Chondrocyte (in vitro differentiated cells): Measurements from ENCODE around the gene HS6ST3. TPM values are rescaled to one million over a fixed set of nuclear protein-coding genes. Genes with fewer than 3 reads are reported as not detected.

Experiments
- DNase-seq: peaks from one replicate; pipeline ENCODE4 v3.0.0; 2021; ENCODE audit warnings: mixed read lengths, low spot score
- H3K27ac Mint-ChIP-seq: one replicate; pipeline ENCODE4 v1.8.0; 2021; ENCODE audit warnings: mild to moderate bottlenecking, moderate library complexity, mixed read lengths; ENCODE audit not compliant: unreplicated experiment
- H3K27me3 Mint-ChIP-seq: 2 replicates; pipeline ENCODE4 v1.8.0; 2021; ENCODE audit warnings: low read depth, mixed read lengths
- H3K36me3 Mint-ChIP-seq: 2 replicates; pipeline ENCODE4 v1.8.0; 2021; ENCODE audit warnings: low read depth, mixed read lengths
- H3K4me1 Mint-ChIP-seq: 2 replicates; pipeline ENCODE4 v1.8.0; 2021; ENCODE audit warnings: low read depth, mild to moderate bottlenecking, mixed read lengths
- H3K4me3 Mint-ChIP-seq: one replicate; pipeline ENCODE4 v1.8.0; 2021; ENCODE audit warnings: mild to moderate bottlenecking, moderate library complexity, mixed read lengths; ENCODE audit not compliant: unreplicated experiment
- H3K9me3 Mint-ChIP-seq: 2 replicates; pipeline ENCODE4 v1.8.0; 2021; ENCODE audit warnings: low read depth, mixed read lengths
- total RNA-seq: library from RNA; stranded (reverse); gene quantifications from 3 replicates; pipeline ENCODE4 v1.2.1, GENCODE V29; 2021
- TF ChIP-seq, protein P1 (sequence below): fragments of 200-600 bp; sonication (generic); IDR thresholded peaks from 2 replicates; pipeline ENCODE4 v1.5.0; 2021; ENCODE audit warnings: antibody characterized with exemption, mild to moderate bottlenecking, moderate library complexity

HS6ST3 gene
- total RNA-seq, 1 donor from 2014 or later: not detected

- H3K4me3 Mint-ChIP-seq: no peak overlapping the region
- H3K36me3 Mint-ChIP-seq: no peaks in the 10 kb centered on the region
- DNase-seq: no peak
- H3K9me3 Mint-ChIP-seq: peaks cover 3% of the 10 kb centered on the region
- TF ChIP-seq, protein P1, sequence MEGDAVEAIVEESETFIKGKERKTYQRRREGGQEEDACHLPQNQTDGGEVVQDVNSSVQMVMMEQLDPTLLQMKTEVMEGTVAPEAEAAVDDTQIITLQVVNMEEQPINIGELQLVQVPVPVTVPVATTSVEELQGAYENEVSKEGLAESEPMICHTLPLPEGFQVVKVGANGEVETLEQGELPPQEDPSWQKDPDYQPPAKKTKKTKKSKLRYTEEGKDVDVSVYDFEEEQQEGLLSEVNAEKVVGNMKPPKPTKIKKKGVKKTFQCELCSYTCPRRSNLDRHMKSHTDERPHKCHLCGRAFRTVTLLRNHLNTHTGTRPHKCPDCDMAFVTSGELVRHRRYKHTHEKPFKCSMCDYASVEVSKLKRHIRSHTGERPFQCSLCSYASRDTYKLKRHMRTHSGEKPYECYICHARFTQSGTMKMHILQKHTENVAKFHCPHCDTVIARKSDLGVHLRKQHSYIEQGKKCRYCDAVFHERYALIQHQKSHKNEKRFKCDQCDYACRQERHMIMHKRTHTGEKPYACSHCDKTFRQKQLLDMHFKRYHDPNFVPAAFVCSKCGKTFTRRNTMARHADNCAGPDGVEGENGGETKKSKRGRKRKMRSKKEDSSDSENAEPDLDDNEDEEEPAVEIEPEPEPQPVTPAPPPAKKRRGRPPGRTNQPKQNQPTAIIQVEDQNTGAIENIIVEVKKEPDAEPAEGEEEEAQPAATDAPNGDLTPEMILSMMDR: no peak
- no peak overlapping the region for H3K27ac Mint-ChIP-seq
- no peaks in the 10 kb centered on the region for H3K4me1 Mint-ChIP-seq
- peaks cover 12% of the 10 kb centered on the region for H3K27me3 Mint-ChIP-seq
Observed at GRCh38 chr13:96314974-96315373, 225.1 kb downstream of the HS6ST3 start.

GRCh38 chr13:96338030-96338429 lies 248.1 kb downstream of the HS6ST3 start:
- Mint-ChIP-seq H3K36me3 (no peaks in the 10 kb centered on the region), H3K4me3 (no peak overlapping the region), H3K4me1 (no peaks in the 10 kb centered on the region), H3K9me3 (peaks cover 8% of the 10 kb centered on the region), H3K27me3 (no peaks in the 10 kb centered on the region), H3K27ac (no peak overlapping the region)
- no peak for DNase-seq
- TF ChIP-seq, protein P1: no peak

DNA sequence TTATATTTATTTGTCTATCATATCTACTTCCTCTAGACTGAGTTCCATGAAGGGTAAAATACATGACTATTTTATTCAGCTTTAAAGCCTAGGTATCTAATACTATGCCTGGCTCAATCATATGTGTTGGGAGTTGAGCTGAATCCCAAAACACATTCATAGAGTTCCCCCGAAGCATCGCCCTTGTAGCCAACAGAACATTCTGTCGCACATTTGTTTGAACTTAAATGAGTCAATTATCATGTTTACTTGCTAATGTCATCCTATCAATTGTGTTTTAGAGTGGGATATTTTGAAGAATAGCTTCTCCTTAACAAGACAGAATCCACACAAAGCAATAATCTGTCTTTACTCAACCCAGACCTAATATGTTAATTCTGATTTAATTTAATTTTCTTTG lies 252.4 kb downstream of the HS6ST3 start:
- TF ChIP-seq, protein P1: no peak
- no peak overlapping the region for H3K4me3 Mint-ChIP-seq
- no peaks in the 10 kb centered on the region for H3K4me1 Mint-ChIP-seq
- no peak for DNase-seq
- H3K27ac Mint-ChIP-seq: no peak overlapping the region
- no peaks in the 10 kb centered on the region for H3K27me3 Mint-ChIP-seq
- no peaks in the 10 kb centered on the region for H3K9me3 Mint-ChIP-seq
- no peaks in the 10 kb centered on the region for H3K36me3 Mint-ChIP-seq

- Mint-ChIP-seq H3K4me3 (no peak overlapping the region), H3K27me3 (peaks cover 2% of the 10 kb centered on the region), H3K36me3 (no peaks in the 10 kb centered on the region), H3K9me3 (peaks cover 2% of the 10 kb centered on the region), H3K27ac (no peak overlapping the region), H3K4me1 (no peaks in the 10 kb centered on the region)
- DNase-seq: no peak
- TF ChIP-seq, protein P1: no peak
Observed at GRCh38 chr13:96342852-96343465, 253.1 kb downstream of the HS6ST3 start.

GRCh38 chr13:96346921-96347320 lies 257.0 kb downstream of the HS6ST3 start:
- Mint-ChIP-seq H3K4me3 (no peak overlapping the region), H3K4me1 (no peaks in the 10 kb centered on the region), H3K36me3 (no peaks in the 10 kb centered on the region), H3K27ac (no peak overlapping the region), H3K27me3 (peaks cover 2% of the 10 kb centered on the region), H3K9me3 (peaks cover 2% of the 10 kb centered on the region)
- TF ChIP-seq, protein P1: no peak
- no peak for DNase-seq
